HG02884 (cell line): ENCODE measurements around the gene OR10P1.
A peak's percentile ranks its signal among the peaks of the same experiment; 100 is the strongest.
"Not testable (repeated sequence)": the region's sequence is repeated elsewhere in the genome, so short reads cannot be mapped to it uniquely, and the experiment has no call there.

ENCODE experiments used
- ATAC-seq: cut with Tn5 transposase; IDR thresholded peaks from one replicate; pipeline ENCODE4 v1.9.1; 2021; ENCODE audit warnings: mild to moderate bottlenecking, moderate library complexity; ENCODE audit not compliant: unreplicated experiment

OR10P1 gene

GRCh38 chr12:55650620-55651298 lies 14.1 kb downstream of the OR10P1 start:
- not testable (repeated sequence) for ATAC-seq

- ATAC-seq = no peak
Measured at GRCh38 chr12:55651299-55651683, 14.6 kb downstream of the OR10P1 start.

- no peak for ATAC-seq
Measured at GRCh38 chr12:55652352-55652751, 15.7 kb downstream of the OR10P1 start.

GRCh38 chr12:55653031-55653430 lies 16.3 kb downstream of the OR10P1 start:
- ATAC-seq = no peak

- no peak for ATAC-seq
Measured at GRCh38 chr12:55654511-55655214, 18.0 kb downstream of the OR10P1 start.

- ATAC-seq = no peak
Measured at GRCh38 chr12:55657212-55657611, 20.5 kb downstream of the OR10P1 start.

GRCh38 chr12:55658212-55658611 lies 21.5 kb downstream of the OR10P1 start:
- no peak for ATAC-seq

- ATAC-seq = no peak
Measured at GRCh38 chr12:55658635-55659391, 22.1 kb downstream of the OR10P1 start.

- ATAC-seq = no peak
Measured at GRCh38 chr12:55659486-55660385, 23.0 kb downstream of the OR10P1 start.

GRCh38 chr12:55663391-55663790 lies 26.7 kb downstream of the OR10P1 start:
- no peak for ATAC-seq

- no peak for ATAC-seq
Measured at GRCh38 chr12:55664826-55665225, 28.1 kb downstream of the OR10P1 start.

- no peak for ATAC-seq
Measured at GRCh38 chr12:55666508-55666907, 29.8 kb downstream of the OR10P1 start.

- ATAC-seq = no peak
Measured at GRCh38 chr12:55670276-55670675, 33.6 kb downstream of the OR10P1 start.

- ATAC-seq = no peak
Measured at GRCh38 chr12:55671746-55672145, 35.1 kb downstream of the OR10P1 start.

- ATAC-seq = peak; percentile 99
Measured at GRCh38 chr12:55673638-55674037, 36.9 kb downstream of the OR10P1 start.

- no peak for ATAC-seq
Measured at GRCh38 chr12:55675666-55676065, 39.0 kb downstream of the OR10P1 start.

GRCh38 chr12:55676707-55677106 lies 40.0 kb downstream of the OR10P1 start:
- no peak for ATAC-seq

GRCh38 chr12:55679691-55680090 lies 43.0 kb downstream of the OR10P1 start:
- ATAC-seq = no peak

- no peak for ATAC-seq
Measured at GRCh38 chr12:55681142-55682077, 44.7 kb downstream of the OR10P1 start.
